ENCODE measurements around the gene MYEOV.

DNA sequence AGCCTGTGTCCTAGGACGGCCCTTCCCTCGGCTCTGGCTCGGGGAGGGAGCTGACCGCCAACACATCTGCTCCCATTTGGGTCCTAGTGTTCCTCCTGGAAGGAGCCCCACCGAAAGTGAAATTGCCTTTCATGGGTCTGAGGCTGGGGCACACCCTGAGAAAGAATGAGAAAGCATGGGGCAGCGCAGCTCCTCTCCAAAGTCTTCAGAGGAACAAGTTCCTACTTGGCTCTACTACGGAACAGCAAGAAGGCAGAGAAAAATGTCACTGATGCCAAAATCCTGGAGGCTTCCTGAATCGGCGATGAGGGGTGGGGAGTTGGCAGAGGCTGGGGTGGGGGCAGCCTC is 41.5 kb upstream of the MYEOV start:
- TF ChIP-seq POLR2AphosphoS5 (IDR thresholded peaks at IDR 0.05) (no peak), CTCF (IDR thresholded peaks at IDR 0.05) (no peak), POLR2A (IDR thresholded peaks at IDR 0.05) (no peak)
